Calu3 (cell line): ENCODE measurements around the gene LAD1. TPM values are rescaled to one million over a fixed set of nuclear protein-coding genes. Genes with fewer than 3 reads are reported as not detected.

Experiments used
- BruUV-seq: library from RNA; stranded (reverse); fragments of 400-500 nt; replicated peaks from 2 replicates; lab custom pipeline; 2021; lab: Mats Ljungman, UMichigan
- CTCF ChIA-PET: fragments of 300-600 bp; sonication (Branson Sonifier 250); formaldehyde crosslinking; loops from one replicate; lab custom pipeline; 2022; ENCODE audit warnings: antibody characterized with exemption; lab: Charles Lee
- DNase-seq: peaks from one replicate; pipeline ENCODE4 v3.0.0; 2022
- H3K27ac Mint-ChIP-seq: one replicate; pipeline ENCODE4 v1.8.0; 2022; ENCODE audit warnings: mixed read lengths; ENCODE audit not compliant: unreplicated experiment
- H3K27me3 Mint-ChIP-seq: one replicate; pipeline ENCODE4 v1.8.0; 2022; ENCODE audit warnings: mixed read lengths; ENCODE audit not compliant: unreplicated experiment
- H3K36me3 Mint-ChIP-seq: one replicate; pipeline ENCODE4 v1.8.0; 2022; ENCODE audit warnings: mild to moderate bottlenecking, moderate library complexity, mixed read lengths; ENCODE audit not compliant: insufficient read depth, unreplicated experiment
- H3K4me1 Mint-ChIP-seq: one replicate; pipeline ENCODE4 v1.8.0; 2022; ENCODE audit warnings: mild to moderate bottlenecking, low read depth, mixed read lengths; ENCODE audit not compliant: unreplicated experiment
- H3K4me3 Mint-ChIP-seq: one replicate; pipeline ENCODE4 v1.8.0; 2022; ENCODE audit warnings: mild to moderate bottlenecking, low read depth, moderate library complexity, mixed read lengths; ENCODE audit not compliant: unreplicated experiment
- H3K9me3 Mint-ChIP-seq: one replicate; pipeline ENCODE4 v1.8.0; 2022; ENCODE audit warnings: low read depth, mixed read lengths; ENCODE audit not compliant: unreplicated experiment
- CTCF ChIP-seq: fragments of 200-600 bp; IDR thresholded peaks from one replicate; pipeline ENCODE4 v1.8.0; 2022; ENCODE audit warnings: antibody characterized with exemption; ENCODE audit not compliant: unreplicated experiment
- intact Hi-C: fragments of 100-400 bp; cut with micrococcal nuclease; formaldehyde crosslinking; loops from one replicate; pipeline ENCODE4 v1.10.0; 2022; ENCODE audit not compliant: unreplicated experiment
- total RNA-seq: library from RNA; stranded (reverse); gene quantifications from 2 replicates; pipeline ENCODE4 v1.2.3, GENCODE V29; 2022

LAD1 gene
- total RNA-seq, 1 experiment from 2014 or later = 209 TPM

- H3K27ac Mint-ChIP-seq = no peak overlapping the region
- peaks cover 7% of the 10 kb centered on the region for H3K4me1 Mint-ChIP-seq
- peak; percentile 71 for TF ChIP-seq CTCF
- no peaks in the 10 kb centered on the region for H3K9me3 Mint-ChIP-seq
- CTCF ChIA-PET = interaction anchor here (0.6 to 3.6 kb wide), 12 partner anchors 9 to 233 kb away, joined by 3 to 29 read pairs (median 5); partner anchors contain the start of gene TNNT2
- peak; percentile 80 for DNase-seq
- BruUV-seq = no TSS peak
- intact Hi-C loops = loop anchor here (5.0 kb wide), 2 partner anchors 81 to 101 kb away; no protein-coding TSS in a partner anchor
- no peaks in the 10 kb centered on the region for H3K36me3 Mint-ChIP-seq
- no peak overlapping the region for H3K4me3 Mint-ChIP-seq
- H3K27me3 Mint-ChIP-seq = peaks cover 36% of the 10 kb centered on the region
Observed at GRCh38 chr1:201348211-201348566, 50.9 kb downstream of the LAD1 start.

- no peak overlapping the region for H3K27ac Mint-ChIP-seq
- H3K27me3 Mint-ChIP-seq = peaks cover 35% of the 10 kb centered on the region
- CTCF ChIA-PET = interaction anchor here (0.6 to 3.6 kb wide), 23 partner anchors 10 to 1735 kb away, joined by 3 to 29 read pairs (median 5); partner anchors contain the start of gene TNNT2
- no peak for DNase-seq
- intact Hi-C loops = loop anchor here (2.0 to 5.0 kb wide), 3 partner anchors 39 to 100 kb away; no protein-coding TSS in a partner anchor
- no peaks in the 10 kb centered on the region for H3K36me3 Mint-ChIP-seq
- BruUV-seq = no TSS peak
- no peaks in the 10 kb centered on the region for H3K9me3 Mint-ChIP-seq
- peaks cover 7% of the 10 kb centered on the region for H3K4me1 Mint-ChIP-seq
- no peak for TF ChIP-seq CTCF
- H3K4me3 Mint-ChIP-seq = no peak overlapping the region
Observed at GRCh38 chr1:201347498-201348210, 51.5 kb downstream of the LAD1 start.

DNA sequence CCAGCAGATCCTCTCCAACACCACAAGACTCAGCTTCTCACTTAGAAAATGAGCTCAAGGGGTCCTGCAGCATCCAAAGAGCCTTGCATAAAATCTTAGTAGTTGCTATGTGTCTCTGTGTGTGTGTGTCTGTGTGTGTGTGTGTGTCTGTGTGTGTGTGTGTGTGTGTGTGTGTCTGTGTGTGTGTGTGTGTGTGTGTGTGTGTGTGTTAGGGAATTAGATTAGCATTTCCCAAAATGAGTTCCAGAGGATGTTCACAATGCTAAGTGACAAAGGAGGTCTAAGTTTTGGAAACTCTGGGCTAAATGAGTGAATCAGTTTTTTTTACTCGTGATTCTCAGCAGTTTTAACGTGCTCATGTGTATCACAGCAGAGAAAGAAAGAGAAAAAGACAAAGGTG is 52.1 kb downstream of the LAD1 start:
- CTCF ChIA-PET = interaction anchor here (0.6 to 2.8 kb wide), 17 partner anchors 10 to 1735 kb away, joined by 3 to 29 read pairs (median 5); partner anchors contain the start of gene TNNT2

More for the DNA sequence above, 52.1 kb downstream of the LAD1 start:
- H3K27me3 Mint-ChIP-seq = peaks cover 31% of the 10 kb centered on the region
- no peaks in the 10 kb centered on the region for H3K36me3 Mint-ChIP-seq
- no peak overlapping the region for H3K4me3 Mint-ChIP-seq
- DNase-seq = no peak
- intact Hi-C loops = loop anchor here (2.0 to 5.0 kb wide), 3 partner anchors 38 to 100 kb away; no protein-coding TSS in a partner anchor
- no TSS peak for BruUV-seq
- H3K9me3 Mint-ChIP-seq = no peaks in the 10 kb centered on the region
- no peak overlapping the region for H3K27ac Mint-ChIP-seq
- TF ChIP-seq CTCF = no peak
- peaks cover 7% of the 10 kb centered on the region for H3K4me1 Mint-ChIP-seq
